HepG2 (cell line): ENCODE data around the gene ZFP36. TPM values are rescaled to one million over a fixed set of nuclear protein-coding genes. Genes with fewer than 3 reads are reported as not detected.

Experiments
- ARNTL ChIP-seq: sonication (generic); formaldehyde crosslinking; IDR thresholded peaks from 2 replicates; pipeline ENCODE4 v1.4.0; 2020; ENCODE audit warnings: mild to moderate bottlenecking, missing genetic modification reagents
- BRCA1 ChIP-seq: sonication (generic); formaldehyde crosslinking; IDR thresholded peaks from 2 replicates; pipeline ENCODE4 v1.4.0; 2020; ENCODE audit warnings: missing genetic modification reagents
- CEBPB ChIP-seq: IDR thresholded peaks from 2 replicates; pipeline ENCODE4 v1.6.1; 2011; ENCODE audit warnings: low read depth, low read length, improper control_type of control experiment, borderline replicate concordance
- EEA1 ChIP-seq: sonication (generic); formaldehyde crosslinking; IDR thresholded peaks from 2 replicates; pipeline ENCODE4 v1.5.1; 2020; ENCODE audit warnings: mild to moderate bottlenecking, missing genetic modification reagents, borderline replicate concordance
- HNRNPK ChIP-seq: fragments of 200-400 bp; formaldehyde crosslinking; IDR thresholded peaks from 2 replicates; pipeline ENCODE4 v1.6.1; 2018; ENCODE audit warnings: low read length, low read depth, moderate library complexity, mild to moderate bottlenecking; ENCODE audit not compliant: poor library complexity, severe bottlenecking
- KDM2A ChIP-seq: sonication (generic); formaldehyde crosslinking; IDR thresholded peaks from 2 replicates; pipeline ENCODE4 v1.4.0; 2020; ENCODE audit warnings: low read depth, missing genetic modification reagents, borderline replicate concordance
- NCOR1 ChIP-seq: fragments of 200-600 bp; sonication (generic); IDR thresholded peaks from 2 replicates; pipeline ENCODE4 v1.7.0; 2017; ENCODE audit warnings: antibody characterized with exemption, low read length, borderline replicate concordance
- PRMT3 ChIP-seq: sonication (generic); formaldehyde crosslinking; IDR thresholded peaks from 2 replicates; pipeline ENCODE4 v1.8.1; 2022; ENCODE audit warnings: low read depth, mild to moderate bottlenecking, moderate library complexity, missing genetic modification reagents, borderline replicate concordance
- RARA ChIP-seq: IDR thresholded peaks from 2 replicates; pipeline ENCODE4 v1.6.1; 2016; ENCODE audit warnings: missing genetic modification reagents, missing compliant biosample characterization
- SCMH1 ChIP-seq: sonication (generic); formaldehyde crosslinking; IDR thresholded peaks from 2 replicates; pipeline ENCODE4 v1.9.0; 2021; ENCODE audit warnings: missing genetic modification reagents, mild to moderate bottlenecking, borderline replicate concordance
- ZNF367 ChIP-seq: sonication (generic); formaldehyde crosslinking; IDR thresholded peaks from 2 replicates; pipeline ENCODE4 v1.4.0; 2020; ENCODE audit warnings: missing genetic modification reagents, borderline replicate concordance
- ZNF556 ChIP-seq: sonication (generic); formaldehyde crosslinking; IDR thresholded peaks from 2 replicates; pipeline ENCODE4 v1.4.0; 2020; ENCODE audit warnings: mild to moderate bottlenecking, missing genetic modification reagents, borderline replicate concordance
- ZNF570 ChIP-seq: sonication (generic); formaldehyde crosslinking; IDR thresholded peaks from 2 replicates; pipeline ENCODE4 v1.4.0; 2020; ENCODE audit warnings: mild to moderate bottlenecking, missing genetic modification reagents, borderline replicate concordance
- ZNF713 ChIP-seq: sonication (generic); formaldehyde crosslinking; IDR thresholded peaks from 2 replicates; pipeline ENCODE4 v1.4.0; 2020; ENCODE audit warnings: mild to moderate bottlenecking, missing genetic modification reagents
- ZNF777 ChIP-seq: sonication (generic); formaldehyde crosslinking; IDR thresholded peaks from 2 replicates; pipeline ENCODE4 v1.4.0; 2020; ENCODE audit warnings: missing genetic modification reagents
- ZNF780A ChIP-seq: sonication (generic); formaldehyde crosslinking; IDR thresholded peaks from 2 replicates; pipeline ENCODE4 v1.8.0; 2022; ENCODE audit warnings: mild to moderate bottlenecking, missing genetic modification reagents, moderate library complexity
- ZSCAN22 ChIP-seq: sonication (generic); formaldehyde crosslinking; IDR thresholded peaks from 2 replicates; pipeline ENCODE4 v1.4.0; 2020; ENCODE audit warnings: mild to moderate bottlenecking, missing genetic modification reagents
- polyA plus RNA-seq, 8 experiments: library from polyadenylated mRNA; depleted of rRNA in 3 of 8; stranded (reverse) in 7 of 8; unstranded in 1 of 8; fragments of >200 nt; fragmentation: Illumina TruSeq in 4 of 8; extraction: Trizol in 4 of 8; gene quantifications; 2 replicates each; pipeline versions ENCODE4 v1.2.1 to v1.2.3, GENCODE V29; 2011 to 2016; ENCODE audit warnings: low read depth in 4 of 8, missing spikeins in 1 of 8, mixed read lengths in 1 of 8; ENCODE audit not compliant: insufficient read depth in 1 of 8
- total RNA-seq, 5 experiments: library from RNA; depleted of rRNA; stranded (reverse); fragments of >200 nt; fragmentation: Illumina TruSeq; extraction: Trizol; gene quantifications; 2 replicates each; pipeline ENCODE4 v1.2.3, GENCODE V29; 2016; ENCODE audit warnings: low read depth in 1 of 5
- TF ChIP-seq, protein P1 (sequence below): sonication (generic); formaldehyde crosslinking; IDR thresholded peaks from 2 replicates; pipeline ENCODE4 v1.5.1; 2020; ENCODE audit warnings: missing genetic modification reagents, mild to moderate bottlenecking, borderline replicate concordance
- TF ChIP-seq, protein P2 (sequence below): sonication (generic); formaldehyde crosslinking; IDR thresholded peaks from 2 replicates; pipeline ENCODE4 v1.8.0; 2022; ENCODE audit warnings: missing genetic modification reagents, mild to moderate bottlenecking, inconsistent platforms, borderline replicate concordance
- TF ChIP-seq, protein P3 (sequence below): sonication (generic); formaldehyde crosslinking; IDR thresholded peaks from 2 replicates; pipeline ENCODE4 v1.4.0; 2020; ENCODE audit warnings: missing genetic modification reagents
- TF ChIP-seq, protein P4 (sequence below): sonication (generic); formaldehyde crosslinking; IDR thresholded peaks from 2 replicates; pipeline ENCODE4 v1.5.0; 2020; ENCODE audit warnings: mild to moderate bottlenecking, missing genetic modification reagents
- TF ChIP-seq, protein P5 (sequence below): sonication (generic); formaldehyde crosslinking; IDR thresholded peaks from 2 replicates; pipeline ENCODE4 v1.8.0; 2022; ENCODE audit warnings: missing genetic modification reagents, low read depth, mild to moderate bottlenecking, borderline replicate concordance

ZFP36 gene
- total and polyA plus RNA-seq, 2 of the 13 experiments (the other 11 are each of a cell fraction or from before 2014, with no cell fraction given): 1.4 to 1.7 TPM

DNA sequence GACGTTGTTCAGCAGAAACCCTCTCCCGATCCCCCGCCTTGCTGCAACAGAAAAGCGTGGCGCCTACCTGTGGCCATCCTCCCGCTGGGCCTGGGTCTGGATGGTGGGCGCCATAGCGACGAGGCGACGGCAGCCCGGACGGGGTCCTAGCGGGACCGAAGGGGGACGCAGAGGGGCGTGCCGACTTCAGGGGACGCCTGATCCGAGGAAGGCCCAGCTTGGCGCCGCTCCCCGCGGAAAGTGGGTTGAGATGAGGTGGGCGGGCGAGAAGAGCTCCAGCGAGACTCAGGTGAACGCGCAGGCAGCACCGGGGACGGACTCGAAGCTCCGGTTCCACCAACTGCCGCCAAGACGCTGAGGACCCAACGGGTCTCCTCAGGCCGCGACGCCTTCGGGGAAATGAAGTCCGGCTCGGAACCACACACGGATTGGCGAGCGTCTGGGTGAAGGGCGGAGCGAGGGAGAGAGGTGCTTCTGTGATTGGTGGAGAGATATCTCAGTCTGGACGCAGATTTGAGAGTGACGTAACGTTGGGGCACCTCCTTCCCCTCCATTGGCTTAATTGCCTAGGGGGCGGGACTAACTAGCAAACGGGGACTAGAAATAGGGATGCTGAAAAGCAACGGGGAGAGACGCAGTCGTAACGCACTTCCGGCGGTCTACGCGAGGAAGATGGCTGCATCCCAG lies 15.8 kb upstream of the ZFP36 start, which contains the start of the genes MED29 and PAF1 (continued):
- TF ChIP-seq ZNF367 (no peak; the same call in 1 of the 2 replicates), ARNTL (CRISPR knock-in tag) (no peak; the same call in 1 of the 2 replicates), BRCA1 (CRISPR knock-in tag) (peak; percentile 63; the same call in 1 of the 2 replicates), ZSCAN22 (CRISPR knock-in tag) (no peak; the same call in 1 of the 2 replicates), ZNF777 (CRISPR knock-in tag) (no peak), NCOR1 (peak; percentile 26; the same call in 1 of the 2 replicates), KDM2A (peak; percentile 97), HNRNPK (no peak), RARA (CRISPR knock-in tag) (no peak), ZNF556 (CRISPR knock-in tag) (no peak; the same call in 1 of the 2 replicates), ZNF570 (CRISPR knock-in tag) (no peak), ZNF780A (CRISPR knock-in tag) (no peak), PRMT3 (CRISPR knock-in tag) (no peak), ZNF713 (CRISPR knock-in tag) (no peak), SCMH1 (CRISPR knock-in tag) (no peak), CEBPB (peak; percentile 85), EEA1 (CRISPR knock-in tag) (no peak)
- TF ChIP-seq, protein P1, sequence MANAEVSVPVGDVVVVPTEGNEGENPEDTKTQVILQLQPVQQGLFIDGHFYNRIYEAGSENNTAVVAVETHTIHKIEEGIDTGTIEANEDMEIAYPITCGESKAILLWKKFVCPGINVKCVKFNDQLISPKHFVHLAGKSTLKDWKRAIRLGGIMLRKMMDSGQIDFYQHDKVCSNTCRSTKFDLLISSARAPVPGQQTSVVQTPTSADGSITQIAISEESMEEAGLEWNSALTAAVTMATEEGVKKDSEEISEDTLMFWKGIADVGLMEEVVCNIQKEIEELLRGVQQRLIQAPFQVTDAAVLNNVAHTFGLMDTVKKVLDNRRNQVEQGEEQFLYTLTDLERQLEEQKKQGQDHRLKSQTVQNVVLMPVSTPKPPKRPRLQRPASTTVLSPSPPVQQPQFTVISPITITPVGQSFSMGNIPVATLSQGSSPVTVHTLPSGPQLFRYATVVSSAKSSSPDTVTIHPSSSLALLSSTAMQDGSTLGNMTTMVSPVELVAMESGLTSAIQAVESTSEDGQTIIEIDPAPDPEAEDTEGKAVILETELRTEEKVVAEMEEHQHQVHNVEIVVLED: peak; percentile 94
- TF ChIP-seq, protein P2, sequence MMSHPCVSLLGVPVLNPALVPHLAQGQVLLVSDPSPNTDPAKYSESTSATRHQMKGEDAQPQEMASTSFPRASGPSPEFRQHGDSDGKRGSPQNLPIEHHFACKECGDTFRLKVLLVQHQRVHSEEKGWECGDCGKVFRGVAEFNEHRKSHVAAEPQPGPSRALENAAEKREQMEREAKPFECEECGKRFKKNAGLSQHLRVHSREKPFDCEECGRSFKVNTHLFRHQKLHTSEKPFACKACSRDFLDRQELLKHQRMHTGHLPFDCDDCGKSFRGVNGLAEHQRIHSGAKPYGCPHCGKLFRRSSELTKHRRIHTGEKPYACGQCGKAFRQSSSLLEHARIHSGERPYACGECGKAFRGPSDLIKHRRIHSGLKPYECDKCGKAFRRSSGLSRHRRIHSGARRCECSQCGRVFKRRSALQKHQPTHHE (CRISPR knock-in tag): peak; percentile 47; the same call in 1 of the 2 replicates
- TF ChIP-seq, protein P3, sequence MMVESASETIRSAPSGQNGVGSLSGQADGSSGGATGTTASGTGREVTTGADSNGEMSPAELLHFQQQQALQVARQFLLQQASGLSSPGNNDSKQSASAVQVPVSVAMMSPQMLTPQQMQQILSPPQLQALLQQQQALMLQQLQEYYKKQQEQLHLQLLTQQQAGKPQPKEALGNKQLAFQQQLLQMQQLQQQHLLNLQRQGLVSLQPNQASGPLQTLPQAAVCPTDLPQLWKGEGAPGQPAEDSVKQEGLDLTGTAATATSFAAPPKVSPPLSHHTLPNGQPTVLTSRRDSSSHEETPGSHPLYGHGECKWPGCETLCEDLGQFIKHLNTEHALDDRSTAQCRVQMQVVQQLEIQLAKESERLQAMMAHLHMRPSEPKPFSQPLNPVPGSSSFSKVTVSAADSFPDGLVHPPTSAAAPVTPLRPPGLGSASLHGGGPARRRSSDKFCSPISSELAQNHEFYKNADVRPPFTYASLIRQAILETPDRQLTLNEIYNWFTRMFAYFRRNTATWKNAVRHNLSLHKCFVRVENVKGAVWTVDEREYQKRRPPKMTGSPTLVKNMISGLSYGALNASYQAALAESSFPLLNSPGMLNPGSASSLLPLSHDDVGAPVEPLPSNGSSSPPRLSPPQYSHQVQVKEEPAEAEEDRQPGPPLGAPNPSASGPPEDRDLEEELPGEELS (CRISPR knock-in tag): no peak
- TF ChIP-seq, protein P4, sequence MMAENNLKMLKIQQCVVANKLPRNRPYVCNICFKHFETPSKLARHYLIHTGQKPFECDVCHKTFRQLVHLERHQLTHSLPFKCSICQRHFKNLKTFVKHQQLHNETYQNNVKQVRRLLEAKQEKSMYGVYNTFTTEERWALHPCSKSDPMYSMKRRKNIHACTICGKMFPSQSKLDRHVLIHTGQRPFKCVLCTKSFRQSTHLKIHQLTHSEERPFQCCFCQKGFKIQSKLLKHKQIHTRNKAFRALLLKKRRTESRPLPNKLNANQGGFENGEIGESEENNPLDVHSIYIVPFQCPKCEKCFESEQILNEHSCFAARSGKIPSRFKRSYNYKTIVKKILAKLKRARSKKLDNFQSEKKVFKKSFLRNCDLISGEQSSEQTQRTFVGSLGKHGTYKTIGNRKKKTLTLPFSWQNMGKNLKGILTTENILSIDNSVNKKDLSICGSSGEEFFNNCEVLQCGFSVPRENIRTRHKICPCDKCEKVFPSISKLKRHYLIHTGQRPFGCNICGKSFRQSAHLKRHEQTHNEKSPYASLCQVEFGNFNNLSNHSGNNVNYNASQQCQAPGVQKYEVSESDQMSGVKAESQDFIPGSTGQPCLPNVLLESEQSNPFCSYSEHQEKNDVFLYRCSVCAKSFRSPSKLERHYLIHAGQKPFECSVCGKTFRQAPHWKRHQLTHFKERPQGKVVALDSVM (CRISPR knock-in tag): no peak; the same call in 1 of the 2 replicates
- TF ChIP-seq, protein P5, sequence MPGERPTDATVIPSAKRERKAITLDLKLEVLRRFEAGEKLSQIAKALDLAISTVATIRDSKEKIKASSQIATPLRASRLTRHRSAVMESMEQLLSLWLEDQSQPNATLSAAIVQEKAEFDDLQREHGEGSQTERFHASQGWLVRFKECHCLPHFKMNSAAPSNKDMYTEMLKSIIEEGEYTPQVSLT: no peak
